ENCODE data around the gene RICTOR. TPM values are rescaled to one million over a fixed set of nuclear protein-coding genes. Genes with fewer than 3 reads are reported as not detected.

The RICTOR gene
- total RNA-seq, 4 donors from 2014 or later: 47.8 to 87.5 (median 51.2) TPM

DNA sequence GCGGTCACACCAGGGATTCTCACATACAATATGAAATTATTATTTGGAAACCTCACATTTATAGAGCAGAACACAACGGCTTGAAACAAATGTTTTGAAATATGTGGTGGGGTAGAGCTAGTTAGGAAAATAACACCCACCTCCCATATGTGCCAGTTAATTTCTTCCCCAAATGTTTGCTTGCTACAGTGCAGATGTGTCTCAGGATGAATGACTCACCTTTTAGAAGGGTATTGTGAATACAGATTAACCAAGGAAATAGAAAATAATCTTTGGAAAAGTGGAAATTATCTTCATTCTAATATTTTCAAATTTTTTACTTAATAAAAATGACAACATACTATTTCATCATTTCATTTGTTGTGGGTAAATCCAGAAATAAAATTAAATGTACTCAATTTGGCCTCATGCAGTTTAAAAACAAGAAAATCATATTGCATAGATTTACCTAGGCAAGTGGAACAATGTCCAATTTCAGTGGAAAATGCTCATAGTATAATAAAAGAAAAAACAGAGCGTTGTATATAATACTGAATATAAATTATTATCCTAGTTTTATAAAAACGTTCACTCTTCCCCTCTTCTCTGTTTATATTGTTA is 39.3 kb upstream of the RICTOR start:
- H3K4me1 ChIP-seq: no peaks in the 10 kb centered on the region
- no peaks in the 10 kb centered on the region for H3K27me3 ChIP-seq
- intact Hi-C loops (cut with DNase I): no loop called here
- DNase-seq: no peak
- 88 to 89% methylated on average over 4 of the region's 4 CpGs for WGBS, 2 donors
- TF ChIP-seq, protein P1, sequence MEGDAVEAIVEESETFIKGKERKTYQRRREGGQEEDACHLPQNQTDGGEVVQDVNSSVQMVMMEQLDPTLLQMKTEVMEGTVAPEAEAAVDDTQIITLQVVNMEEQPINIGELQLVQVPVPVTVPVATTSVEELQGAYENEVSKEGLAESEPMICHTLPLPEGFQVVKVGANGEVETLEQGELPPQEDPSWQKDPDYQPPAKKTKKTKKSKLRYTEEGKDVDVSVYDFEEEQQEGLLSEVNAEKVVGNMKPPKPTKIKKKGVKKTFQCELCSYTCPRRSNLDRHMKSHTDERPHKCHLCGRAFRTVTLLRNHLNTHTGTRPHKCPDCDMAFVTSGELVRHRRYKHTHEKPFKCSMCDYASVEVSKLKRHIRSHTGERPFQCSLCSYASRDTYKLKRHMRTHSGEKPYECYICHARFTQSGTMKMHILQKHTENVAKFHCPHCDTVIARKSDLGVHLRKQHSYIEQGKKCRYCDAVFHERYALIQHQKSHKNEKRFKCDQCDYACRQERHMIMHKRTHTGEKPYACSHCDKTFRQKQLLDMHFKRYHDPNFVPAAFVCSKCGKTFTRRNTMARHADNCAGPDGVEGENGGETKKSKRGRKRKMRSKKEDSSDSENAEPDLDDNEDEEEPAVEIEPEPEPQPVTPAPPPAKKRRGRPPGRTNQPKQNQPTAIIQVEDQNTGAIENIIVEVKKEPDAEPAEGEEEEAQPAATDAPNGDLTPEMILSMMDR (IDR thresholded peaks at IDR 0.05): no peak
- TF ChIP-seq POLR2A (IDR thresholded peaks at IDR 0.05): no peak
- H3K36me3 ChIP-seq: no peaks in the 10 kb centered on the region
- no peak overlapping the region for H3K27ac ChIP-seq
- H3K4me3 ChIP-seq (replicated peaks in 1 of 3): no peak overlapping the region
- no peaks in the 10 kb centered on the region for H3K9me3 ChIP-seq

DNA sequence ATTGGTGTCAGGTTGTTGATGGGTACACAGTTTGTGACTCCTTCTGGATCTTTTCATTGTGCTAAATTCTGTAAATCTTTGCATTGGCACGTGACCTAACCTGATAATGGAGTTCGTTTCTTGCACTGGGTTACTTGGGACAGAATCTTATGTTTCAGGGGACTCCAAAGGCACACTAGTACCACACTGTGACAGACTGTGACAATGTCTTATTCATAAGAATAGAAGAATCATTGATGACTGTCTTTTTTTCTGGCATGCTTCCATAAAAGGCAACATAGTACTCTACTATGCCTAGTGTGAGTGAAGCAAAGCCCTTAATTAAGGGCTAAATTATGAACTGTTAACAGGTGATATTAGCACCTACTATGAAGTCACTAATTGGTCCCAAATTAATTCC is 35.4 kb upstream of the RICTOR start:
- 89 to 93% methylated on average over 2 of the region's 2 CpGs for WGBS, 2 donors
- DNase-seq: no peak
- Histone ChIP-seq H3K36me3 (no peaks in the 10 kb centered on the region), H3K27me3 (no peaks in the 10 kb centered on the region), H3K27ac (no peak overlapping the region), H3K9me3 (no peaks in the 10 kb centered on the region), H3K4me1 (no peaks in the 10 kb centered on the region), H3K4me3 (replicated peaks in 1 of 3) (no peak overlapping the region)
- intact Hi-C loops (cut with DNase I): no loop called here
- TF ChIP-seq, protein P1 (IDR thresholded peaks at IDR 0.05): no peak
- TF ChIP-seq POLR2A (IDR thresholded peaks at IDR 0.05): no peak

DNA sequence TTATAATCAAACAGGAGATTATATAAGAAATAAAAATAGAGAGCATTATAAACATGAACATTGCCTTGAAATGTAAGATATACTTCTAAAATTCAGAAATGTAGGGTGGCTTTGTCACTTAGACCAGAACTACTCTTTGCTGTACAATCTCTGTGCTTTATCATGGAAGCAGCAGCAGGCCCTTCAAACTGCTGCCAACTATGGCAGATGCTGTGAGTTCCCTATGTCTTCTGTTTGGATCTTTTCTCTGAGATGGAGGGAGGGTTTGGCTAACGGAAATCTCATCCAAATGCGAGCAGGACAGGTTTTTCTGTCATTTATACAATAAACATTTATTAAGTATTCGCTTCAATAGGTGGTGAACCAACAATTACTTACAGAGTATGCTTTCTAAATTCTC is 34.8 kb upstream of the RICTOR start:
- WGBS, 2 donors: 78 to 81% methylated on average over 3 of the region's 3 CpGs
- no peak for DNase-seq
- TF ChIP-seq, protein P1 (IDR thresholded peaks at IDR 0.05): no peak
- no peak for TF ChIP-seq POLR2A (IDR thresholded peaks at IDR 0.05)
- no peaks in the 10 kb centered on the region for H3K36me3 ChIP-seq
- H3K4me1 ChIP-seq: no peaks in the 10 kb centered on the region
- H3K9me3 ChIP-seq: no peaks in the 10 kb centered on the region
- H3K27ac ChIP-seq: no peak overlapping the region
- no peak overlapping the region for H3K4me3 ChIP-seq (replicated peaks in 1 of 3)
- H3K27me3 ChIP-seq: no peaks in the 10 kb centered on the region
- intact Hi-C loops (cut with DNase I): no loop called here

DNA sequence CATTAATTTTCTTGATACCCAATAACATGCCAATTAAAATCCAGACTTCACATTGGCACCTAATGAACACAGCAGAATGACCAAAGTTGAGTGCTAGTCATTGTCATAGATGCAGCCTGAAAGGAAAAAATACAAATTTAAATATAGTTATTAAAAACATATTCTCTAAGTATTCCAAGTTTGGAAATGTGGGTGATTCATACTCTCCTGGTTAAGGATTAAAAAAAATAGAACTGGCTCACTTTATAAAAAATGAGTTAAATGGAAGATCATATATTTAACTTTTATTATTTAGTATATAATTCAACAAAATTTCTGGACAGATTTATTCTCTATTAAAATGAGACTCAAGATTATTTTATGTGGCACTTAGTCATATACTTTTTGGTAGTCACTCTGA is 33.2 kb upstream of the RICTOR start:
- DNase-seq: no peak
- H3K4me3 ChIP-seq (replicated peaks in 1 of 3): no peak overlapping the region
- TF ChIP-seq POLR2A (IDR thresholded peaks at IDR 0.05): no peak
- TF ChIP-seq, protein P1 (IDR thresholded peaks at IDR 0.05): no peak

DNA sequence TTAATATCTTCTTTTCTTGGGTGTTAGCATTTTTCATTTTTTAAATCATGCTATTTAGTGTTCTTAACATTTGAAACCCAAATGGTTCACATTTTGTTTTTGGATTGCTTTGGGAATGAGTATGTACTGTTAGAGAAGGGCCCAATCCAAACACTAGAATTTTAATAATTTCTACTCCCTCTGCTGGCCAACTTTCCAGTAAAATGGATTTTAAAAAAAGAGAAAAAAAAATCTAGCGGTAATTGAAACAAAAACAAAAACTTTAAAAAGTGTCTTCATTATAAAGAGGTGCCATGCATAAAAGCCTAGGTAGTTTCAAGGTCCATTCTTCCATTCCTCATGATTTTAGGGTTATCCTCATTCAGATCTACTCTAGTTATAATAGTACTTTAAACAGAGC is 32.1 kb upstream of the RICTOR start:
- WGBS, 2 donors: 48 to 51% methylated on average over 1 of the region's 1 CpG
- no peak overlapping the region for H3K4me3 ChIP-seq (replicated peaks in 1 of 3)
- H3K4me1 ChIP-seq: no peaks in the 10 kb centered on the region
- H3K27ac ChIP-seq: no peak overlapping the region
- H3K27me3 ChIP-seq: no peaks in the 10 kb centered on the region
- no peak for DNase-seq
- no peaks in the 10 kb centered on the region for H3K36me3 ChIP-seq
- intact Hi-C loops (cut with DNase I): no loop called here
- TF ChIP-seq POLR2A (IDR thresholded peaks at IDR 0.05): no peak
- TF ChIP-seq, protein P1 (IDR thresholded peaks at IDR 0.05): peak in 3 of 6 experiments; percentile 21 to 28 (median 25)
- no peaks in the 10 kb centered on the region for H3K9me3 ChIP-seq

More for the DNA sequence above, 33.2 kb upstream of the RICTOR start:
- no peaks in the 10 kb centered on the region for H3K27me3 ChIP-seq
- no peak overlapping the region for H3K27ac ChIP-seq
- H3K36me3 ChIP-seq: no peaks in the 10 kb centered on the region
- no peaks in the 10 kb centered on the region for H3K4me1 ChIP-seq
- H3K9me3 ChIP-seq: no peaks in the 10 kb centered on the region
- intact Hi-C loops (cut with DNase I): no loop called here
